ENCODE data around the gene RNASEL.
"Not testable (repeated sequence)": the region's sequence is repeated elsewhere in the genome, so short reads cannot be mapped to it uniquely, and the experiment has no call there.

The RNASEL gene

GRCh38 chr1:182588500-182589396 lies at the start of gene RNASEL:
Gene RNASEL (minus strand): TSS chr1:182589256. CDS start chr1:182586806, 2,450 bp downstream.
- DNase-seq = no peak

GRCh38 chr1:182637769-182638168 lies 48.7 kb upstream of the RNASEL start:
- DNase-seq = no peak

GRCh38 chr1:182635871-182636270 lies 46.8 kb upstream of the RNASEL start:
- no peak for DNase-seq

- DNase-seq = no peak
Measured at GRCh38 chr1:182634306-182635072, 45.4 kb upstream of the RNASEL start.

GRCh38 chr1:182633657-182634281 lies 44.7 kb upstream of the RNASEL start:
- DNase-seq = peak; percentile 66

- DNase-seq = no peak
Measured at GRCh38 chr1:182633031-182633430, 44.0 kb upstream of the RNASEL start.

- not testable (repeated sequence) for DNase-seq
Measured at GRCh38 chr1:182632441-182632857, 43.4 kb upstream of the RNASEL start.

- no peak for DNase-seq
Measured at GRCh38 chr1:182631954-182632353, 42.9 kb upstream of the RNASEL start.

- no peak for DNase-seq
Measured at GRCh38 chr1:182631053-182631677, 42.1 kb upstream of the RNASEL start.

GRCh38 chr1:182630586-182630985 lies 41.5 kb upstream of the RNASEL start:
- no peak for DNase-seq

- no peak for DNase-seq
Measured at GRCh38 chr1:182629499-182630096, 40.5 kb upstream of the RNASEL start.

GRCh38 chr1:182629080-182629479 lies 40.0 kb upstream of the RNASEL start:
- no peak for DNase-seq

- no peak for DNase-seq
Measured at GRCh38 chr1:182628657-182629056, 39.6 kb upstream of the RNASEL start.

- no peak for DNase-seq
Measured at GRCh38 chr1:182627622-182628021, 38.6 kb upstream of the RNASEL start.

- DNase-seq = no peak
Measured at GRCh38 chr1:182626527-182626926, 37.5 kb upstream of the RNASEL start.

GRCh38 chr1:182625719-182626504 lies 36.9 kb upstream of the RNASEL start:
- no peak for DNase-seq

- no peak for DNase-seq
Measured at GRCh38 chr1:182625024-182625423, 36.0 kb upstream of the RNASEL start.

- no peak for DNase-seq
Measured at GRCh38 chr1:182624577-182624976, 35.5 kb upstream of the RNASEL start.

- no peak for DNase-seq
Measured at GRCh38 chr1:182622901-182623528, 34.0 kb upstream of the RNASEL start.

- no peak for DNase-seq
Measured at GRCh38 chr1:182621906-182622305, 32.9 kb upstream of the RNASEL start.

GRCh38 chr1:182620924-182621585 lies 32.0 kb upstream of the RNASEL start:
- no peak for DNase-seq
